Fibroblast of villous mesenchyme (primary cell): ENCODE data around the gene GPR50. TPM values are rescaled to one million over a fixed set of nuclear protein-coding genes. Genes with fewer than 3 reads are reported as not detected.

ENCODE experiments used
- DNase-seq: peaks from one replicate; pipeline ENCODE4 v3.0.0-alpha.2; 2010; ENCODE audit warnings: low read depth
- H3K4me3 ChIP-seq: 2 replicates; pipeline ENCODE4 v1.5.1; 2011; ENCODE audit warnings: low read depth, mild to moderate bottlenecking, low read length
- total RNA-seq: library from RNA; depleted of rRNA; stranded (reverse); fragments of >200 nt; gene quantifications from 2 replicates; pipeline ENCODE4 v1.2.3, GENCODE V29; 2012
- TF ChIP-seq, protein P1 (sequence below): IDR thresholded peaks from 2 replicates; pipeline ENCODE4 v1.5.1; 2012; ENCODE audit warnings: low read depth, mild to moderate bottlenecking, low read length; ENCODE audit not compliant: insufficient read depth

GPR50 gene
- total RNA-seq, 1 donor: not detected

DNA sequence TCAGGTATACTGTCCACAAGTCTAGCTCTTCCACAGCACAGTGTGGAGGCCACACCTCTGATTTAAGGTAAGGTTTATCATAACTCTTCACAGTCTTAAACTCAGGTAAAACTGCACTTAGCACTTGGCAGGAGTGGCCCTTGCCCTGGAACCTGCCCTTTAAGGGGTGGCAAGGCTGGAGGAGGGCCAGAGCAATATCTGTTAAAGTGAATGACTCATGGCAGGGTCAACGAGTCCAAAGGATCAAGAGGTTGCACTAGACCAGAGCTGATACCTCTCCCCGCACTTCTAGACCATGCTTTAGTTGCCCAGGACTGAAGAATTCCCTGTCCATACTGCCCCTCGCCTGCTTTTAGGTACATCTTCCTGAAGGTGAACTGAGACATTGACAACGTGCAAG lies 14.7 kb upstream of the GPR50 start:
- no peak overlapping the region for H3K4me3 ChIP-seq
- TF ChIP-seq, protein P1, sequence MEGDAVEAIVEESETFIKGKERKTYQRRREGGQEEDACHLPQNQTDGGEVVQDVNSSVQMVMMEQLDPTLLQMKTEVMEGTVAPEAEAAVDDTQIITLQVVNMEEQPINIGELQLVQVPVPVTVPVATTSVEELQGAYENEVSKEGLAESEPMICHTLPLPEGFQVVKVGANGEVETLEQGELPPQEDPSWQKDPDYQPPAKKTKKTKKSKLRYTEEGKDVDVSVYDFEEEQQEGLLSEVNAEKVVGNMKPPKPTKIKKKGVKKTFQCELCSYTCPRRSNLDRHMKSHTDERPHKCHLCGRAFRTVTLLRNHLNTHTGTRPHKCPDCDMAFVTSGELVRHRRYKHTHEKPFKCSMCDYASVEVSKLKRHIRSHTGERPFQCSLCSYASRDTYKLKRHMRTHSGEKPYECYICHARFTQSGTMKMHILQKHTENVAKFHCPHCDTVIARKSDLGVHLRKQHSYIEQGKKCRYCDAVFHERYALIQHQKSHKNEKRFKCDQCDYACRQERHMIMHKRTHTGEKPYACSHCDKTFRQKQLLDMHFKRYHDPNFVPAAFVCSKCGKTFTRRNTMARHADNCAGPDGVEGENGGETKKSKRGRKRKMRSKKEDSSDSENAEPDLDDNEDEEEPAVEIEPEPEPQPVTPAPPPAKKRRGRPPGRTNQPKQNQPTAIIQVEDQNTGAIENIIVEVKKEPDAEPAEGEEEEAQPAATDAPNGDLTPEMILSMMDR: no peak
- no peak for DNase-seq

DNA sequence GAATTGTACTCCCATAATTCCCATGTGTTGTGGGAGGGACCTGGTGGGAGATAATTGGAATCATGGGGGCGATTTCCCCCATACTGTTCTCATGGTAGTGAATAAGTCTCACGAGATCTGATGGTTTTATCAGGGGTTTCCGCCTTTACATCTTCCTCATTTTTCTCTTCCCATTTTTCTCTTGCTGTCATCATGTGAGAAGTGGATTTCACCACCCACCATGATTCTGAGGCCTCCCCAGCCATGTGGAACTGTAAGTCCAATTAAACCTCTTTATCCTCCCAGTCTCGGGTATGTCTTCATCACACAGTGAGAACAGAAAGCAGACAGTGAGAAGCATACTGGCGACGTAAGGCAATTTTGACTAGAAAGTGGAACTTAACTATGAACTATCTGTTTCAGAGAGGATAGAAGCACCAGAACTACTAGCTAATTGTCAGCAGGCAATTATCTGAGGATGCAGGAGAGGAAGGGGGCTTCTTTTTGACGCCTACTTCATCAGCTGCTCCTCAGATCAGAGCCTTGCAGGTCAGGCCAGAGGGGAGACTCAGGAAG lies 8.5 kb upstream of the GPR50 start:
- no peak for DNase-seq
- TF ChIP-seq, protein P1: no peak
- no peak overlapping the region for H3K4me3 ChIP-seq

DNA sequence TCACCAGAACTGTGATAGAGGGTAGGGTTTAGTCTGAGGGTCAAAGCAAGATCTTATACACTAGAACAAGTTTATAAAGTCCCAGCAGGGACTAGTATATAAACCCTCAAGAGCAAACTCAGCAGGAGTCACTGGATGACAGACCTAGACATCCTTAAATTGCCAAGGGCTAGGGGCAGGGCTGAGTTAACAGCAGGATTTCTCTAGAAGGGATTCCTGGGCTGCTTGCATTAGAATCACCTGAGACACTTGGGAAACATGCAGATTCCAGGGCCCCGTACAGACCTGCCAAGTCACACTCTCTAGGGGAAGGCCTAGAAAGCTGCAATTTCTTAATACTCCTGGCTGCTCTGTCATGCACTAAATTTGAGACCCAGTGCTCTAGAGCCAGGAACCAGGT lies 6.6 kb upstream of the GPR50 start:
- H3K4me3 ChIP-seq: no peak overlapping the region
- no peak for DNase-seq
- TF ChIP-seq, protein P1: no peak

DNA sequence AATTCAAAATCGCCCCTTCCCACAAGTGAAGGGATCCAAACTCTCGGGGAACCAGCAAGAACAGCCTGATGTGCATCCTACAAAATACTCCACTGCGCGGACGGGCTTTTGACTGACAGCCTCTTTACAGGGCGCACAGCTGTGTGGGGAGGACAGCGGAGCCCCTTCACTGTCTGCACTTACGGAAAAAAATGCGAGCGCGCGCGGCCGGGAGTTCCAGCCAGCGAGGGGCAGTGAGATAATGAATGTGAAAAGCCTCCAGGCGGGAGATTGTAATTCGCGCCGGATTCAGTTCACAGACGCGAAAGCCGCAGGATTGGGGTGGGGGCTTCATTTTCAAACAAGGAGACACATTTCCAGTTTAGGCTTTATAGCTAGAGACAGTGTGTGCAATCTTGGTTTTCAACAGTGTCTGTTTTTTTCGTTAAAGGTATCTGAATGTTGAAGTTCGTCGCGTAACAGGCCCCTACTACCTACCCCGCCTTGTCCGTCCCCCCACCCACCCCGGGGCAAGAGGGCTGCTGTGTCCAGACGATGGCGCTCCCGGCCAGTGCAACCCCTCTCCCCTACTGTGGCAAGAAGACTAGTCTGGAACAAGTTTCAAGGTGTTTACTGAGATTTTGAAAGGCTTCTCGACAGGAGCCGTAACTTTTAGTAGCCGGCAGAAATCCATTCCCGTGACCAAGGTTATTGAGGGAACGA lies 1.7 kb upstream of the GPR50 start:
- H3K4me3 ChIP-seq: no peak overlapping the region
- TF ChIP-seq, protein P1: no peak
- no peak for DNase-seq

DNA sequence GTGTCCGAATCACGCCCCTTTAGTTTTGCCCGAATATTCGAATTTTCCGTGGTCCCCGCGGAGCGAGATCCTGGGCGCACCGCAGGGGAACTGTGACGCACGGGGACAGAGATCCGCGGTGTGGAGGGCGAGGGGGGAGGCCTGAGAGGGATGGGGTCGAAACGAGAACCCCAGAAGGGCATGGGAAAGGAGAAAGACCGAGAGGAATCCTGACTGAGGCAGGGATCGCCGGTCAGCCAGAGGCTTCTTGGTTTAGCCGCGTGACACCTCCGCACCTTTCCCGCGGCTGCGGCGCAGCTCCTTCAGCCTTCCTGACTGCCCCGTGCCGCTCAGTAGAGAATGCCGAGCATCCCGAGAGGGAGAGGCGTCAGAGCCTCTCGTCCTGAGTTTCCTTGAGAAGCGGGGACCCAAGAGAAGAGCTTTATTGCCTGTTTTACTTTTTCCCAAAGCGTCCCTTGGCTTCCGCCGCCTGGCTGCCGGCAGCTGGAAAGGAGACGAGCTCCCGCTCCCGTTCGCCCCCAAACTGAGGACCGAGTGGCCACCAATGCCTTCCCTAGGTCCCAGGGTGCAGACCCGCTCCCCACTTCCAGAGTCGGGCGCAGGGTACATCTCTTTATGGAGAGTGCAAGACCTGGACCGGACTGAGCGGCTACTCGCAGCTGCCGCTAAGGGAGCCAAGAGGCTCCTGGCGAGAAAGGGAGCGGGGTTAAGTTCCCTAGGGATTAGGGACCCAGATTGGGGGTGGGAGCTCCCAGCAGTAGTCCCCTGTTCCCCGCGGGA lies 911 bp upstream of the GPR50 start:
- DNase-seq: no peak
- no peak overlapping the region for H3K4me3 ChIP-seq
- TF ChIP-seq, protein P1: no peak

DNA sequence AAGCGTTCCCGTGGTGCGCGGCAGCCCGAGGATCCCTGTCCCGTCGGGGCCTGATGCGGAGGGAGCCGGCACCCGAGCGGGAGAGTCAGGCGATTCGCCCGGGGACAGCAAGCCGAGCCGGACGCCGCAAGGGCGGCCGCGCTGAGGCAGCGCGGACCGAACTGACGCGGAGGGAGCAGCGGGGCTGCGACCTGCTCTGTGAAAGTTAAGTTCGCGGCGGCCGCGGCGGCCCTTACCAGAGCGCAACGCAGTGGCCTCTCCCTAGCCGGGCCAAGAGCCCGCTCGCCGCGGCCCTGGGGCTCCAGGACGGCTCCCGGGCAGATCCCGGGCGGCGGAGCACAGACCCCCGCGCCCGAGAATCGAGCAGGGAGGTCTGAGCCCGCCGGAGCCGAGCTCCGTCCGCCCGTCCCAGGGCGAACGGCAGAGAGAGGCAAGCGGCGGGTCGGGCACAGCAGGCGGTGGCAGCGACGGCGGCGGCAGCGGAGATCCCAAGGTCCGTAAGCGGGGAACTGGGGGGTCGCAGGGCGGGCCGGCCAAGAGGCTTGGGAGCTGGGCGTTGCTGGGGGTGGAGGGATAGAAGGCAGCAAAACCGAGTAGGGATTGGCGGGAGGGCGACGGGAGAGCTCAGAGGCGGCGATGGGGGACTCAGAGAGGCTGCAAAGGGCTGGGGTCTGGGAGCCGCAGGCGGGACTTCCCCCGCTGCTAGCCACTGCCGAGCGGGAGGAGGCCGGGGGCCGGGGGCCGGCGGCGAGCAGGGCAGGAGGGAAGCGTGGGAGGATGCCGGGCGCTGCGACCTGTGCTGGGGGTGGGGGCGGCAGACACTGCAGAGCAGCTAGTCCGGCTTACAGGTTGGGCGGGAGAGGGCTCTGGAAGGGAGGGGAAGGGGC lies 1.0 kb downstream of the GPR50 start:
- TF ChIP-seq, protein P1: no peak
- no peak for DNase-seq
- H3K4me3 ChIP-seq: no peak overlapping the region
